SK-N-SH (cell line): ENCODE data around the gene PTPRG. TPM values are rescaled to one million over a fixed set of nuclear protein-coding genes. Genes with fewer than 3 reads are reported as not detected.

Experiments used
- CTCF ChIA-PET: fragments of 300-600, 350-600 bp; formaldehyde crosslinking; extraction: SDS; loops from one replicate; lab custom pipeline; 2021; lab: Yijun Ruan, JAX
- POLR2A ChIA-PET: fragments of 350-600 bp; sonication (Branson Sonifier 250); formaldehyde crosslinking; extraction: SDS; loops from one replicate; lab custom pipeline; 2020; ENCODE audit warnings: antibody characterized with exemption, inconsistent platforms; lab: Yijun Ruan, JAX
- DNase-seq: peaks from one replicate; pipeline ENCODE4 v3.0.0; 2012
- H2AFZ ChIP-seq: fragments of 200-600 bp; sonication (generic); 2 replicates; pipeline ENCODE4 v1.8.1; 2016; ENCODE audit warnings: antibody characterized with exemption, mild to moderate bottlenecking, low read depth
- H3F3A ChIP-seq: fragments of 200-600 bp; sonication (generic); replicated peaks from 2 replicates; pipeline ENCODE3; 2016; ENCODE audit warnings: antibody characterized with exemption, mild to moderate bottlenecking; ENCODE audit not compliant: insufficient read depth
- H3K27ac ChIP-seq, 2 experiments: fragments of 200-500 bp in 1 of 2; fragments of 200-600 bp in 1 of 2; sonication (Bioruptor generic) in 1 of 2; sonication (generic), shearing (Covaris generic) in 1 of 2; 2 replicates each; pipeline versions ENCODE4 v1.5.1 to v1.6.1; 2014 to 2016; ENCODE audit warnings: low read depth in 2 of 2, inconsistent platforms in 1 of 2, low read length in 1 of 2, mild to moderate bottlenecking in 1 of 2, mixed read lengths in 1 of 2
- H3K27me3 ChIP-seq: fragments of 200-600 bp; sonication (generic), shearing (Covaris generic); 2 replicates; pipeline ENCODE4 v1.6.1; 2016; ENCODE audit warnings: mixed run types; ENCODE audit not compliant: insufficient read depth
- H3K36me3 ChIP-seq, 2 experiments: fragments of 200-500 bp in 1 of 2; fragments of 200-600 bp in 1 of 2; sonication (Bioruptor generic) in 1 of 2; sonication (generic) in 1 of 2; replicated peaks in 1 of 2; 2 replicates each; pipeline versions ENCODE3 to v1.5.1; 2014 to 2016; ENCODE audit warnings: low read length in 1 of 2, mild to moderate bottlenecking in 1 of 2; ENCODE audit not compliant: insufficient read depth in 2 of 2, control insufficient read depth in 1 of 2
- H3K4me1 ChIP-seq, 2 experiments: fragments of 200-500 bp in 1 of 2; fragments of 200-600 bp in 1 of 2; sonication (Bioruptor generic) in 1 of 2; sonication (generic), shearing (Covaris generic) in 1 of 2; 2 replicates each; pipeline versions ENCODE4 v1.5.1 to v1.6.1; 2014 to 2016; ENCODE audit warnings: low read depth in 1 of 2, low read length in 1 of 2, mixed run types in 1 of 2; ENCODE audit not compliant: insufficient read depth in 2 of 2, control insufficient read depth in 1 of 2
- H3K4me2 ChIP-seq: fragments of 200-600 bp; sonication (generic), shearing (Covaris generic); 2 replicates; pipeline ENCODE4 v1.6.1; 2017; ENCODE audit warnings: mixed run types
- H3K4me3 ChIP-seq, 2 experiments: fragments of 200-500 bp in 1 of 2; fragments of 200-600 bp in 1 of 2; sonication (Bioruptor generic) in 1 of 2; sonication (generic), shearing (Covaris generic) in 1 of 2; 2 replicates each; pipeline versions ENCODE4 v1.5.1 to v1.8.1; 2014 to 2016; ENCODE audit warnings: low read depth in 2 of 2, inconsistent platforms in 1 of 2, low read length in 1 of 2, mild to moderate bottlenecking in 1 of 2, mixed read lengths in 1 of 2, moderate library complexity in 1 of 2
- H3K79me2 ChIP-seq: fragments of 200-600 bp; sonication (generic); 2 replicates; pipeline ENCODE4 v1.8.1; 2017; ENCODE audit warnings: mild to moderate bottlenecking; ENCODE audit not compliant: insufficient read depth
- H3K9ac ChIP-seq: fragments of 200-600 bp; sonication (generic); 2 replicates; pipeline ENCODE4 v1.6.1; 2017; ENCODE audit warnings: mixed run types
- H3K9me2 ChIP-seq: fragments of 200-600 bp; sonication (generic); 2 replicates; pipeline ENCODE4 v1.6.1; 2017; ENCODE audit warnings: mixed run types
- H3K9me3 ChIP-seq: fragments of 200-600 bp; sonication (generic); 2 replicates; pipeline ENCODE4 v1.6.1; 2017; ENCODE audit warnings: mixed run types, mild to moderate bottlenecking, moderate library complexity
- H4K20me1 ChIP-seq: fragments of 200-600 bp; sonication (generic); 2 replicates; pipeline ENCODE4 v1.6.1; 2017; ENCODE audit warnings: mild to moderate bottlenecking, mixed run types; ENCODE audit not compliant: insufficient read depth
- CTCF ChIP-seq: fragments of 200-600 bp; sonication (generic); IDR thresholded peaks from 2 replicates; pipeline ENCODE4 v1.6.1; 2017; ENCODE audit warnings: antibody characterized with exemption, mild to moderate bottlenecking, moderate library complexity
- ELF1 ChIP-seq: IDR thresholded peaks from 2 replicates; pipeline ENCODE4 v1.4.0; 2012
- FOSL2 ChIP-seq: IDR thresholded peaks from 2 replicates; pipeline ENCODE4 v1.4.0; 2012; ENCODE audit warnings: low read depth, mild to moderate bottlenecking, moderate library complexity, borderline replicate concordance
- FOXJ3 ChIP-seq: sonication (generic); formaldehyde crosslinking; IDR thresholded peaks from 2 replicates; pipeline ENCODE4 v1.5.1; 2020; ENCODE audit warnings: mild to moderate bottlenecking, missing genetic modification reagents
- FOXM1 ChIP-seq: IDR thresholded peaks from 2 replicates; pipeline ENCODE4 v1.4.0; 2012; ENCODE audit warnings: low read depth, mild to moderate bottlenecking
- IRF3 ChIP-seq: fragments of 150-350 bp; IDR thresholded peaks from 2 replicates; pipeline ENCODE4 v1.6.1; 2016; ENCODE audit warnings: mild to moderate bottlenecking, low read depth, low read length
- JUND ChIP-seq: IDR thresholded peaks from 2 replicates; pipeline ENCODE4 v1.4.0; 2012
- MEF2A ChIP-seq: IDR thresholded peaks from 2 replicates; pipeline ENCODE4 v1.4.0; 2012; ENCODE audit warnings: low read depth, borderline replicate concordance
- MXI1 ChIP-seq: IDR thresholded peaks from 2 replicates; pipeline ENCODE4 v1.6.1; 2012; ENCODE audit warnings: mild to moderate bottlenecking, low read depth, low read length, improper control_type of control experiment
- NFIC ChIP-seq: IDR thresholded peaks from 2 replicates; pipeline ENCODE4 v1.4.0; 2012; ENCODE audit warnings: borderline replicate concordance
- NRF1 ChIP-seq: IDR thresholded peaks from 2 replicates; pipeline ENCODE4 v1.6.1; 2012; ENCODE audit warnings: low read depth, mild to moderate bottlenecking, low read length
- RCOR1 ChIP-seq: fragments of 150-350 bp; IDR thresholded peaks from 2 replicates; pipeline ENCODE4 v1.6.1; 2017; ENCODE audit warnings: antibody characterized with exemption, low read length
- TAF1 ChIP-seq: IDR thresholded peaks from 2 replicates; pipeline ENCODE4 v1.6.1; 2012; ENCODE audit warnings: low read depth, mild to moderate bottlenecking, low read length, moderate library complexity, borderline replicate concordance
- TCF12 ChIP-seq: IDR thresholded peaks from 2 replicates; pipeline ENCODE4 v1.4.0; 2012
- TEAD4 ChIP-seq: IDR thresholded peaks from 2 replicates; pipeline ENCODE4 v1.4.0; 2012; ENCODE audit warnings: mild to moderate bottlenecking, borderline replicate concordance; ENCODE audit not compliant: insufficient read depth
- WGBS: methylation state at CpG from one replicate; pipeline ENCODE4 v1.1.6; 2017; ENCODE audit warnings: low lambda C conversion rate; 5-methylcytosine and 5-hydroxymethylcytosine counted together
- polyA plus RNA-seq, 3 experiments: library from polyadenylated mRNA; depleted of rRNA; stranded (reverse); fragments of >200 nt; gene quantifications; 2 replicates each; pipeline ENCODE4 v1.2.3, GENCODE V29; 2012
- TF ChIP-seq, protein P1 (sequence below): IDR thresholded peaks from 2 replicates; pipeline ENCODE4; 2012
- TF ChIP-seq, protein P2 (sequence below): fragments of 150-350 bp; IDR thresholded peaks from 2 replicates; pipeline ENCODE4 v1.6.1; 2017; ENCODE audit warnings: antibody characterized with exemption, low read length, low read depth, borderline replicate concordance
- TF ChIP-seq, protein P3 (sequence below): IDR thresholded peaks from 2 replicates; pipeline ENCODE4 v1.6.1; 2012; ENCODE audit warnings: mild to moderate bottlenecking, low read depth, low read length, moderate library complexity

The PTPRG gene
- polyA plus RNA-seq, 1 of the 3 experiments (the other 2 are of a cell fraction) = 14.1 TPM

- no peaks in the 10 kb centered on the region for H3K79me2 ChIP-seq
- H3K9ac ChIP-seq = no peak overlapping the region
- H3K9me3 ChIP-seq = 0 out of 2 replicates have a peak, but pooled peaks cover 5% of the 10 kb centered on the region
- peaks cover 0 to 2% of the 10 kb centered on the region in 2 experiments; a peak in 1 of 4 replicates for H3K4me1 ChIP-seq
- no peak overlapping the region for H3K4me3 ChIP-seq
- H3K27me3 ChIP-seq = no peaks in the 10 kb centered on the region
- WGBS = 93% methylated on average over 6 of the region's 6 CpGs
- no peak overlapping the region for H3K4me2 ChIP-seq
- no peaks in the 10 kb centered on the region for H4K20me1 ChIP-seq
- H3K27ac ChIP-seq = no peak overlapping the region
- no peak for TF ChIP-seq ELF1
- no peak for TF ChIP-seq TEAD4
- TF ChIP-seq IRF3 = no peak
- TF ChIP-seq FOXM1 = no peak
- TF ChIP-seq TCF12 = no peak
- no peak for TF ChIP-seq MXI1
- no peak for TF ChIP-seq TAF1
- TF ChIP-seq, protein P1, sequence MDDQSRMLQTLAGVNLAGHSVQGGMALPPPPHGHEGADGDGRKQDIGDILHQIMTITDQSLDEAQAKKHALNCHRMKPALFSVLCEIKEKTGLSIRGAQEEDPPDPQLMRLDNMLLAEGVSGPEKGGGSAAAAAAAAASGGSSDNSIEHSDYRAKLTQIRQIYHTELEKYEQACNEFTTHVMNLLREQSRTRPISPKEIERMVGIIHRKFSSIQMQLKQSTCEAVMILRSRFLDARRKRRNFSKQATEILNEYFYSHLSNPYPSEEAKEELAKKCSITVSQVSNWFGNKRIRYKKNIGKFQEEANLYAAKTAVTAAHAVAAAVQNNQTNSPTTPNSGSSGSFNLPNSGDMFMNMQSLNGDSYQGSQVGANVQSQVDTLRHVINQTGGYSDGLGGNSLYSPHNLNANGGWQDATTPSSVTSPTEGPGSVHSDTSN = no peak
- TF ChIP-seq, all 33 proteins: peak for 0
- peaks cover 13% of the 10 kb centered on the region for H3F3A ChIP-seq
- no peaks in the 10 kb centered on the region for H3K9me2 ChIP-seq
- POLR2A ChIA-PET = no interaction called here
- H3K36me3 ChIP-seq = no peaks in the 10 kb centered on the region
- H2AFZ ChIP-seq = no peak overlapping the region
- CTCF ChIA-PET = interaction anchor here (1.1 to 3.8 kb wide), 2 partner anchors 11 to 14 kb away, joined by 3 to 13 read pairs; no protein-coding TSS in a partner anchor
- no peak for DNase-seq
These were observed 613.8 kb downstream of the PTPRG start for GRCh38 chr3:62175161-62175560.

- Histone ChIP-seq H2AFZ (no peak overlapping the region), H3K4me3 (no peak overlapping the region), H3K27me3 (no peaks in the 10 kb centered on the region), H4K20me1 (no peaks in the 10 kb centered on the region), H3K27ac (no peak overlapping the region), H3K9me3 (no peaks in the 10 kb centered on the region), H3K4me1 (peaks cover 0 to 2% of the 10 kb centered on the region in 2 experiments; a peak in 1 of 4 replicates), H3F3A (no peaks in the 10 kb centered on the region), H3K9me2 (no peaks in the 10 kb centered on the region), H3K79me2 (no peaks in the 10 kb centered on the region), H3K4me2 (no peak overlapping the region), H3K36me3 (no peaks in the 10 kb centered on the region), H3K9ac (no peak overlapping the region)
- no peak for DNase-seq
- TF ChIP-seq NFIC (no peak), TEAD4 (no peak), FOSL2 (no peak), JUND (no peak), TAF1 (no peak), FOXJ3 (CRISPR knock-in tag) (no peak), CTCF (no peak), MEF2A (no peak), RCOR1 (no peak), NRF1 (no peak)
- TF ChIP-seq, protein P2, sequence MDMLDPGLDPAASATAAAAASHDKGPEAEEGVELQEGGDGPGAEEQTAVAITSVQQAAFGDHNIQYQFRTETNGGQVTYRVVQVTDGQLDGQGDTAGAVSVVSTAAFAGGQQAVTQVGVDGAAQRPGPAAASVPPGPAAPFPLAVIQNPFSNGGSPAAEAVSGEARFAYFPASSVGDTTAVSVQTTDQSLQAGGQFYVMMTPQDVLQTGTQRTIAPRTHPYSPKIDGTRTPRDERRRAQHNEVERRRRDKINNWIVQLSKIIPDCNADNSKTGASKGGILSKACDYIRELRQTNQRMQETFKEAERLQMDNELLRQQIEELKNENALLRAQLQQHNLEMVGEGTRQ = no peak
- TF ChIP-seq, protein P3, sequence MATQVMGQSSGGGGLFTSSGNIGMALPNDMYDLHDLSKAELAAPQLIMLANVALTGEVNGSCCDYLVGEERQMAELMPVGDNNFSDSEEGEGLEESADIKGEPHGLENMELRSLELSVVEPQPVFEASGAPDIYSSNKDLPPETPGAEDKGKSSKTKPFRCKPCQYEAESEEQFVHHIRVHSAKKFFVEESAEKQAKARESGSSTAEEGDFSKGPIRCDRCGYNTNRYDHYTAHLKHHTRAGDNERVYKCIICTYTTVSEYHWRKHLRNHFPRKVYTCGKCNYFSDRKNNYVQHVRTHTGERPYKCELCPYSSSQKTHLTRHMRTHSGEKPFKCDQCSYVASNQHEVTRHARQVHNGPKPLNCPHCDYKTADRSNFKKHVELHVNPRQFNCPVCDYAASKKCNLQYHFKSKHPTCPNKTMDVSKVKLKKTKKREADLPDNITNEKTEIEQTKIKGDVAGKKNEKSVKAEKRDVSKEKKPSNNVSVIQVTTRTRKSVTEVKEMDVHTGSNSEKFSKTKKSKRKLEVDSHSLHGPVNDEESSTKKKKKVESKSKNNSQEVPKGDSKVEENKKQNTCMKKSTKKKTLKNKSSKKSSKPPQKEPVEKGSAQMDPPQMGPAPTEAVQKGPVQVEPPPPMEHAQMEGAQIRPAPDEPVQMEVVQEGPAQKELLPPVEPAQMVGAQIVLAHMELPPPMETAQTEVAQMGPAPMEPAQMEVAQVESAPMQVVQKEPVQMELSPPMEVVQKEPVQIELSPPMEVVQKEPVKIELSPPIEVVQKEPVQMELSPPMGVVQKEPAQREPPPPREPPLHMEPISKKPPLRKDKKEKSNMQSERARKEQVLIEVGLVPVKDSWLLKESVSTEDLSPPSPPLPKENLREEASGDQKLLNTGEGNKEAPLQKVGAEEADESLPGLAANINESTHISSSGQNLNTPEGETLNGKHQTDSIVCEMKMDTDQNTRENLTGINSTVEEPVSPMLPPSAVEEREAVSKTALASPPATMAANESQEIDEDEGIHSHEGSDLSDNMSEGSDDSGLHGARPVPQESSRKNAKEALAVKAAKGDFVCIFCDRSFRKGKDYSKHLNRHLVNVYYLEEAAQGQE = no peak
- TF ChIP-seq, protein P1 = no peak
- POLR2A ChIA-PET = no interaction called here
- CTCF ChIA-PET = no interaction called here
These were observed 616.7 kb downstream of the PTPRG start for GRCh38 chr3:62178032-62178431.
